Ovary (tissue), 3 donors: ENCODE measurements around the gene CDC42EP1.
"Not testable (repeated sequence)": the region's sequence is repeated elsewhere in the genome, so short reads cannot be mapped to it uniquely, and the experiment has no call there.

Experiments used
- CTCF ChIP-seq, 3 donors: fragments of 450-650 bp in 2 of 3; fragments of 200-600 bp in 1 of 3; IDR thresholded peaks; one replicate each; pipeline versions ENCODE4 v1.5.1 to v1.8.0; 2016 to 2022; ENCODE audit warnings: antibody characterized with exemption in 3 of 3, mild to moderate bottlenecking in 1 of 3
- EP300 ChIP-seq: sonication (generic); formaldehyde crosslinking; IDR thresholded peaks from one replicate; pipeline ENCODE4 v1.6.1; 2017; ENCODE audit warnings: antibody characterized with exemption
- POLR2A ChIP-seq: fragments of 450-650 bp; IDR thresholded peaks from one replicate; pipeline ENCODE4 v1.6.1; 2017; ENCODE audit warnings: antibody characterized with exemption, mild to moderate bottlenecking, moderate library complexity
- donor health status: DM: no; HTN: no; CAD: no.

- TF ChIP-seq CTCF (IDR thresholded peaks at IDR 0.05); POLR2A; EP300: not testable (repeated sequence)
These were observed 30.8 kb downstream of the CDC42EP1 start for GRCh38 chr22:37591081-37591480.
